Measurements from ENCODE around the gene FUCA1. TPM values are rescaled to one million over a fixed set of nuclear protein-coding genes. Genes with fewer than 3 reads are reported as not detected.

The FUCA1 gene
- total RNA-seq, 1 experiment from 2014 or later = 30.9 TPM

DNA sequence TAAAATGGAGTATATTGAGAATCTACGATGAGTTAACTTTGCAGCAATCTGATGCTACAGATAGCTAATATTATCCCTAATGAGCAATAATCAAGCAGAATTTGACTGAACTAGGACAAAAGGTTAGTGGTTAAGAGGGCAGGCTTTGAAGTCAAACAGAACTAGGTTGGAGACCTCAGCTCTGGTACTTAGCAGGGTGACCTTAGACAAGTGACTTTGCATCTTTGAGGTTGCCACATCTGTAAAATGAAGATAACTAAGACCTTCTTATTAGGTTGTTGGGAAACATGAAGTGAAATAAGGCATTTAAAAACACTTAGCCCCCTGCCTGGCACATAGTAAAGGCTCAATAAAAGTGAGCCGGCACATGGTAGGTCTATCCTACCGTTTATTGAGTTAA is 4.3 kb upstream of the FUCA1 start:
- intact Hi-C loops (cut with micrococcal nuclease; ENCODE audit: unreplicated experiment) = no loop called here
- Histone ChIP-seq H3F3A (ENCODE audit: insufficient read depth, low read depth) (no peaks in the 10 kb centered on the region), H3K27me3 (ENCODE audit: insufficient read depth, low read depth) (no peaks in the 10 kb centered on the region), H3K36me3 (ENCODE audit: low read depth) (no peaks in the 10 kb centered on the region), H3K4me2 (no peak overlapping the region), H3K4me1 (replicated peaks; ENCODE audit: insufficient read depth) (peaks cover under 1% of the 10 kb centered on the region; the same call in 1 of the 2 replicates), H3K9me3 (ENCODE audit: insufficient read depth, low read depth) (no peaks in the 10 kb centered on the region), H4K20me1 (ENCODE audit: insufficient read depth) (no peaks in the 10 kb centered on the region), H2AFZ (no peak overlapping the region), H3K27ac (no peak overlapping the region), H3K79me2 (ENCODE audit: low read depth) (no peaks in the 10 kb centered on the region), H3K9me2 (ENCODE audit: insufficient read depth) (no peaks in the 10 kb centered on the region), H3K4me3 (no peak overlapping the region)
- no peak for DNase-seq
- no TSS peak for BruUV-seq (replicated peaks)
- ChIA-PET CTCF (no interaction called here), POLR2A (ENCODE audit: unreplicated experiment) (no interaction called here)
- TF ChIP-seq, protein P1, sequence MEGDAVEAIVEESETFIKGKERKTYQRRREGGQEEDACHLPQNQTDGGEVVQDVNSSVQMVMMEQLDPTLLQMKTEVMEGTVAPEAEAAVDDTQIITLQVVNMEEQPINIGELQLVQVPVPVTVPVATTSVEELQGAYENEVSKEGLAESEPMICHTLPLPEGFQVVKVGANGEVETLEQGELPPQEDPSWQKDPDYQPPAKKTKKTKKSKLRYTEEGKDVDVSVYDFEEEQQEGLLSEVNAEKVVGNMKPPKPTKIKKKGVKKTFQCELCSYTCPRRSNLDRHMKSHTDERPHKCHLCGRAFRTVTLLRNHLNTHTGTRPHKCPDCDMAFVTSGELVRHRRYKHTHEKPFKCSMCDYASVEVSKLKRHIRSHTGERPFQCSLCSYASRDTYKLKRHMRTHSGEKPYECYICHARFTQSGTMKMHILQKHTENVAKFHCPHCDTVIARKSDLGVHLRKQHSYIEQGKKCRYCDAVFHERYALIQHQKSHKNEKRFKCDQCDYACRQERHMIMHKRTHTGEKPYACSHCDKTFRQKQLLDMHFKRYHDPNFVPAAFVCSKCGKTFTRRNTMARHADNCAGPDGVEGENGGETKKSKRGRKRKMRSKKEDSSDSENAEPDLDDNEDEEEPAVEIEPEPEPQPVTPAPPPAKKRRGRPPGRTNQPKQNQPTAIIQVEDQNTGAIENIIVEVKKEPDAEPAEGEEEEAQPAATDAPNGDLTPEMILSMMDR (conservative IDR thresholded peaks at IDR 0.05) = no peak
- no peak for TF ChIP-seq EZH2 (IDR thresholded peaks at IDR 0.05; ENCODE audit: low read depth)

DNA sequence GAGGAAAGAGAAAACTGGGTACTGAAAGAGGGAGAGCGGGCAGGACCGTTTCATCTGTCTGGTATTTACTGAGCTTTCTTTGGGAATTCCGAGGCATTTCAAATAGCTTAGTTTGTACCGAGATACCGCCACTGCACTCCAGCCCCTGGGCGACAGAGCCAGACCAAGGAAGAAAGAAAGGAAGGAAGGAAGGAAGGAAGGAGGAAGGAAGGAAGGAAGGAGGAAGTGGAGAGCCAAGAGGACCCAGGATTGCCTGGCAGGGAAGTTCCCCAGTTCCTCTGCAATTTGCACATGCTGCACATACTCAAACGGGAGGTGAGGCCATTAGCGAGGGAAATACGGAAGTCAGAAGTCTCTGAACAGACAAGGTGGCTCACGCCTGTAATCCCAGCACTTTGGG is 961 bp upstream of the FUCA1 start:
- Histone ChIP-seq H3K27me3 (ENCODE audit: insufficient read depth, low read depth) (no peaks in the 10 kb centered on the region), H3K9me2 (ENCODE audit: insufficient read depth) (no peaks in the 10 kb centered on the region), H3K36me3 (ENCODE audit: low read depth) (no peaks in the 10 kb centered on the region), H2AFZ (no peak overlapping the region; the same call in 1 of the 2 replicates), H3F3A (ENCODE audit: insufficient read depth, low read depth) (peaks cover 12% of the 10 kb centered on the region; the same call in 1 of the 2 replicates), H3K4me1 (replicated peaks; ENCODE audit: insufficient read depth) (peaks cover 21% of the 10 kb centered on the region), H3K27ac (no peak overlapping the region), H4K20me1 (ENCODE audit: insufficient read depth) (no peaks in the 10 kb centered on the region), H3K4me2 (no peak overlapping the region), H3K4me3 (no peak overlapping the region), H3K9me3 (ENCODE audit: insufficient read depth, low read depth) (no peaks in the 10 kb centered on the region), H3K79me2 (ENCODE audit: low read depth) (no peaks in the 10 kb centered on the region)
- ChIA-PET POLR2A (ENCODE audit: unreplicated experiment) (interaction anchor here (0.5 to 0.6 kb wide), 2 partner anchors 177 to 281 kb away, joined by 4 to 5 read pairs; partner anchors contain the start of gene RPL11), CTCF (interaction anchor here (0.7 to 1.0 kb wide), 3 partner anchors 19 to 59 kb away, joined by 3 to 4 read pairs (median 3); no protein-coding TSS in a partner anchor)
- no peak for DNase-seq
- TF ChIP-seq EZH2 (IDR thresholded peaks at IDR 0.05; ENCODE audit: low read depth) = no peak
- TF ChIP-seq, protein P1 (conservative IDR thresholded peaks at IDR 0.05) = no peak
- no TSS peak for BruUV-seq (replicated peaks)
- intact Hi-C loops (cut with micrococcal nuclease; ENCODE audit: unreplicated experiment) = loop anchor here (2.0 to 5.0 kb wide), 4 partner anchors 48 to 96 kb away; partner anchors contain the start of genes GALE and PNRC2

DNA sequence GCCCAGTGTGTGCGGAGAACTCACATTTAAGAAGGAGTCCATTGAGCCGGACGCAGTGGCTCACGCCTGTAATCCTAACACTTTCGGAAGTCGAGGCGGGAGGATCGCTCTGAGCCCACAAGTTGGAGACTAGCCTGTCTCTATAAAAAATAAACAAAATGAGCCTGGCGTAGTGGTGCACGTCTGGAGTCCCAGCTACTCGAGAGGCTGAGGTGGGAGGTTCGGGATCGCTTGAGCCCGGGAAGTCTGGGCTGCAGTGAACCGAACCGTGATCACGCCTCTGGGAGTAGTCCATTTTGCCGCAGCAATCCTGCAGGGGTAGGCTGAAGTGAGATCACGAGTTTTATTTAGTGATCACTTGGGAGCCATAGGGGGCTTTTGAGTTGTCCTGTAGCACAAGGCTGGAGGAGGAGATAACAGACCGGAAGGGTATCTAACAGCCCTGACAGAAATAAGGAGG is 497 bp upstream of the FUCA1 start:
- no peak for DNase-seq
- no peaks in the 10 kb centered on the region for H4K20me1 ChIP-seq (ENCODE audit: insufficient read depth)
- peak overlapping the region; percentile 93 for H3K4me2 ChIP-seq
- TF ChIP-seq EZH2 (IDR thresholded peaks at IDR 0.05; ENCODE audit: low read depth) = no peak
- TF ChIP-seq, protein P1 (conservative IDR thresholded peaks at IDR 0.05) = peak; percentile 36; the same call in 1 of the 2 replicates
- BruUV-seq (replicated peaks) = no TSS peak
- H3K4me3 ChIP-seq = peak overlapping the region; percentile 64; the same call in 1 of the 2 replicates
- intact Hi-C loops (cut with micrococcal nuclease; ENCODE audit: unreplicated experiment) = loop anchor here (1.0 to 5.0 kb wide), 5 partner anchors 48 to 96 kb away; partner anchors contain the start of genes GALE and PNRC2
- no peak overlapping the region for H3K27ac ChIP-seq
- H3F3A ChIP-seq (ENCODE audit: insufficient read depth, low read depth) = peaks cover 12% of the 10 kb centered on the region; the same call in 1 of the 2 replicates
- CTCF ChIA-PET = interaction anchor here (0.7 to 1.0 kb wide), 3 partner anchors 19 to 58 kb away, joined by 3 to 4 read pairs (median 3); no protein-coding TSS in a partner anchor
- peaks cover 21% of the 10 kb centered on the region for H3K4me1 ChIP-seq (replicated peaks; ENCODE audit: insufficient read depth)
- H3K9me3 ChIP-seq (ENCODE audit: insufficient read depth, low read depth) = no peaks in the 10 kb centered on the region
- no peak overlapping the region; the same call in 1 of the 2 replicates for H2AFZ ChIP-seq
- H3K9me2 ChIP-seq (ENCODE audit: insufficient read depth) = no peaks in the 10 kb centered on the region
- POLR2A ChIA-PET (ENCODE audit: unreplicated experiment) = interaction anchor here (0.5 kb wide), 1 partner anchor 282 kb away, joined by 5 read pairs; no protein-coding TSS in a partner anchor
- no peaks in the 10 kb centered on the region for H3K36me3 ChIP-seq (ENCODE audit: low read depth)
- no peaks in the 10 kb centered on the region for H3K27me3 ChIP-seq (ENCODE audit: insufficient read depth, low read depth)
- no peaks in the 10 kb centered on the region for H3K79me2 ChIP-seq (ENCODE audit: low read depth)

Data from PC-9 (cell line).